Activated naive CD4-positive, alpha-beta T cell treated with anti-CD3 and anti-CD28 coated beads for 36 hours (primary cell): ENCODE results near the gene RAMP2. TPM values are rescaled to one million over a fixed set of nuclear protein-coding genes. Genes with fewer than 3 reads are reported as not detected.
A peak's percentile ranks its signal among the peaks of the same experiment; 100 is the strongest.

Experiments used
- CTCF ChIA-PET: fragments of 350-600 bp; sonication (Branson Sonifier 250); formaldehyde crosslinking; loops from one replicate; lab custom pipeline; 2021; ENCODE audit warnings: antibody characterized with exemption; lab: Charles Lee
- DNase-seq: peaks from one replicate; pipeline ENCODE4 v3.0.0-alpha.2; 2020
- H3K27ac Mint-ChIP-seq: one replicate; pipeline ENCODE4 v1.8.0; 2021; ENCODE audit warnings: mild to moderate bottlenecking, mixed read lengths
- H3K27me3 Mint-ChIP-seq: one replicate; pipeline ENCODE4 v1.8.0; 2021; ENCODE audit warnings: low read depth, mixed read lengths
- H3K36me3 Mint-ChIP-seq: one replicate; pipeline ENCODE4 v1.8.0; 2021; ENCODE audit warnings: low read depth, mixed read lengths
- H3K4me1 Mint-ChIP-seq: one replicate; pipeline ENCODE4 v1.8.0; 2021; ENCODE audit warnings: low read depth, mixed read lengths
- H3K4me3 Mint-ChIP-seq: one replicate; pipeline ENCODE4 v1.8.0; 2021; ENCODE audit warnings: mild to moderate bottlenecking, moderate library complexity, mixed read lengths
- H3K9me3 Mint-ChIP-seq: one replicate; pipeline ENCODE4 v1.8.0; 2021; ENCODE audit warnings: mixed read lengths
- intact Hi-C: fragments of 100-400 bp; cut with micrococcal nuclease; formaldehyde crosslinking; loops from one replicate; pipeline ENCODE4 v1.15.1; 2023
- total RNA-seq, 2 experiments: library from RNA; stranded (reverse); gene quantifications; one replicate each; pipeline ENCODE4 v1.2.3, GENCODE V29; 2021

Gene RAMP2
- total RNA-seq, 2 experiments from 2014 or later = not detected

DNA sequence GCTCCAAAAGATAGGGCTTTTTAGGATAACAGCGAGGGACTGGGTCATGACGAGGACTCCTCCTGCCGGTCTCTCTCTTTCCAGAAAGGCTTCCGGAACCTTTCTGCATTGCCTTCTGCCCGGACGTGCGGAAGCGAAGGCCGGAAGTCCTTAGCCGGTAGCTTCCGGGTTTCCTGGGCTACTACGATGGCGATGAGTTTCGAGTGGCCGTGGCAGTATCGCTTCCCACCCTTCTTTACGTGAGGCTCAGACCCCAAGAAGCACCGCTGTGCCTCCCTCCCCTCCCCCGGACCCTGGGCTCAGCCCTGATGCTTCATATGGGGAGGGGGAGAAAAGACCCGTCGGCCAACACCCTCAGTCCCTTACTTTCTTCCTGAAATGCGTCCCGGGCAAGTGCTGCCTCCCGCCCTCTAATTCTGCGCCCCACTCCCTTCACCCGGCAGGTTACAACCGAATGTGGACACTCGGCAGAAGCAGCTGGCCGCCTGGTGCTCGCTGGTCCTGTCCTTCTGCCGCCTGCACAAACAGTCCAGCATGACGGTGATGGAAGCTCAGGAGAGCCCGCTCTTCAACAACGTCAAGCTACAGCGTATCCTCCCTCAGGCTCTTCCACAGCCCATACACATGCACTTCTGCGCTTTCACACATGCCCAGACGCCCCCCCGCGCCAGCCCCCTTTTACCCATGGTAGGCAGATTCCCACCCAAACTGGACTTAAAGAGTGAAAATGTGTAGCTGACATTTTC, 12.4 kb downstream of the RAMP2 start, which contains the start of gene VPS25:
TSS of gene VPS25 (plus strand) at position 160 of the 746 bp plus-strand sequence. CDS start at position 187, 27 bp downstream.
- Mint-ChIP-seq H3K36me3 (peaks cover 30% of the 10 kb centered on the region), H3K4me3 (peak within 1 kb of the TSS; percentile 99), H3K9me3 (no peaks in the 10 kb centered on the region)

DNA sequence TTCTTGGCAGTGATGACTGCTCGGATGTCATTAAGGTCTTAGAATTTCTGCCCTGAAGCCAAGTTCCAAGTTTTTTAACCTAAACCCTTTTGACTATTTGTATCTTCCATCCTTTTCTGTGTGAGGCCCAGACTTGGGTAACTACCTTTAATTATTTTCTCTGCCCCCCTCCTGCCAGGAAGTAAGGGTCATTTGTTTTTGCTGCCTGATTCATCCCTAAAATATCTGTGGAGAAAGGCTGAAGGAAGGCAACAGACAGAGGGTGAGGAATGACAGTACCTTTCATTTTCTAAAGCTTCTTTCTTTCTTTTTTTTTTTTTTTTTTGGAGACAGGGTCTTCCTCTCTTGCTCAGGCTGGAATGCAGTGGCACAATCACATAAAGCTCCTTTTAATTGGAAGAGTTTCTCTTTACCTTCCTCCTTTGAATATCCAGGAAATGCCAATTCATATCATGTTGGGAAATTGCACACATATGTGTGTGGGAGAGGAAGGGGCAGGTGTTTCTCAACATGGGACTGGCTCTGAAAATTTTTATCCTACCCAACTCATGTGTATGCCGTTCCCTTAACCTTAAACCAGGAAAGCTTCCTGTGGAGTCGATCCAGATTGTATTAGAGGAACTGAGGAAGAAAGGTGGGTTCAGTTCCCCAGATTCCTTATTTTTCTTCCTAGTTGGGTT, 13.2 kb downstream of the RAMP2 start:
- no peaks in the 10 kb centered on the region for H3K27me3 Mint-ChIP-seq
- intact Hi-C loops = no loop called here
- CTCF ChIA-PET = interaction anchor here (0.6 to 2.5 kb wide), 6 partner anchors 11 to 196 kb away, joined by 3 to 11 read pairs (median 8); partner anchors contain the start of genes BECN1, PSMC3IP and RAMP2

More for the DNA sequence above, 12.4 kb downstream of the RAMP2 start, which contains the start of gene VPS25:
- CTCF ChIA-PET = interaction anchor here (0.6 to 2.5 kb wide), 8 partner anchors 10 to 195 kb away, joined by 3 to 11 read pairs (median 6); partner anchors contain the start of genes BECN1, PSMC3IP and RAMP2
- intact Hi-C loops = no loop called here
- H3K27me3 Mint-ChIP-seq = no peaks in the 10 kb centered on the region
- peak; percentile 84 for DNase-seq
- H3K4me1 Mint-ChIP-seq = peaks cover 25% of the 10 kb centered on the region
- H3K27ac Mint-ChIP-seq = peak within 1 kb of the TSS; percentile 92

DNA sequence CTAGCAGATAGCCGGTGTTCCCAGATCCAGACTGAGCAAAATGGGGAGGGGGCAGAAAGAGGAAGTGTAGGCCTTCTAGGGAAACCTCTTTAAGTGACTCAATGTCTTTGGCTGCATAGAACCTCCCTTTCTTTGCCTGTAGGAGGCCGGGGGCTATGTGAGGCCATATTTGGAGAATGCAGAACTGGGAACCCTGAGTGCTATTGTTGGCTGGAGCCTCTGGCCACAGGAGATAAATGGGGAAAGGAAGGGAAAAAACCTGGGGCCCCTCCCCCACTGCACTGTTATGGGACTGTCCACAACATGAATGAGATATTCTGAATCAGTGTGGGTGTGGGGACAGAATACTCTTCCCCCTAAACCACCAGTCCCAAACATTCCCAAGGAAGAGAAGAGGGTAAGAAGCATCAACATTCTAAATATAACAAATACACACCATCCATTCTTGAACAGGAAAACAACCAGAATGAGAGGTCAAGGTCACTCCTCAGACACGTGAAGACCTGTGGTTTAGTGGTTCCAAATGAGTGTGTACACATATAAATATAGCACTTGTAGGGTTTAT, 14.6 kb downstream of the RAMP2 start:
- Mint-ChIP-seq H3K9me3 (no peaks in the 10 kb centered on the region), H3K27me3 (no peaks in the 10 kb centered on the region), H3K4me1 (peaks cover 25% of the 10 kb centered on the region), H3K36me3 (peaks cover 38% of the 10 kb centered on the region), H3K27ac (no peak overlapping the region), H3K4me3 (no peak overlapping the region)
- intact Hi-C loops = no loop called here
- no peak for DNase-seq
- CTCF ChIA-PET = interaction anchor here (0.6 kb wide), 1 partner anchor 692 kb away, joined by 4 read pairs; no protein-coding TSS in a partner anchor

More for the DNA sequence above, 13.2 kb downstream of the RAMP2 start:
- Mint-ChIP-seq H3K4me3 (peak overlapping the region; percentile 99), H3K27ac (peak overlapping the region; percentile 92), H3K9me3 (no peaks in the 10 kb centered on the region), H3K4me1 (peaks cover 25% of the 10 kb centered on the region), H3K36me3 (peaks cover 31% of the 10 kb centered on the region)
- no peak for DNase-seq

GRCh38 chr17:42778570-42778969, 17.5 kb downstream of the RAMP2 start:
- Mint-ChIP-seq H3K9me3 (no peaks in the 10 kb centered on the region), H3K27ac (no peak overlapping the region), H3K36me3 (peaks cover 35% of the 10 kb centered on the region), H3K4me3 (no peak overlapping the region), H3K27me3 (peaks cover 25% of the 10 kb centered on the region), H3K4me1 (peaks cover 25% of the 10 kb centered on the region)
- intact Hi-C loops = no loop called here
- CTCF ChIA-PET = no interaction called here
- no peak for DNase-seq

- no peak overlapping the region for H3K27ac Mint-ChIP-seq
- intact Hi-C loops = no loop called here
- CTCF ChIA-PET = no interaction called here
- H3K4me1 Mint-ChIP-seq = peaks cover 21% of the 10 kb centered on the region
- peaks cover 32% of the 10 kb centered on the region for H3K27me3 Mint-ChIP-seq
- H3K4me3 Mint-ChIP-seq = no peak overlapping the region
- DNase-seq = no peak
- H3K9me3 Mint-ChIP-seq = no peaks in the 10 kb centered on the region
- H3K36me3 Mint-ChIP-seq = peaks cover 30% of the 10 kb centered on the region
Observed at GRCh38 chr17:42779304-42779935, 18.4 kb downstream of the RAMP2 start.

DNA sequence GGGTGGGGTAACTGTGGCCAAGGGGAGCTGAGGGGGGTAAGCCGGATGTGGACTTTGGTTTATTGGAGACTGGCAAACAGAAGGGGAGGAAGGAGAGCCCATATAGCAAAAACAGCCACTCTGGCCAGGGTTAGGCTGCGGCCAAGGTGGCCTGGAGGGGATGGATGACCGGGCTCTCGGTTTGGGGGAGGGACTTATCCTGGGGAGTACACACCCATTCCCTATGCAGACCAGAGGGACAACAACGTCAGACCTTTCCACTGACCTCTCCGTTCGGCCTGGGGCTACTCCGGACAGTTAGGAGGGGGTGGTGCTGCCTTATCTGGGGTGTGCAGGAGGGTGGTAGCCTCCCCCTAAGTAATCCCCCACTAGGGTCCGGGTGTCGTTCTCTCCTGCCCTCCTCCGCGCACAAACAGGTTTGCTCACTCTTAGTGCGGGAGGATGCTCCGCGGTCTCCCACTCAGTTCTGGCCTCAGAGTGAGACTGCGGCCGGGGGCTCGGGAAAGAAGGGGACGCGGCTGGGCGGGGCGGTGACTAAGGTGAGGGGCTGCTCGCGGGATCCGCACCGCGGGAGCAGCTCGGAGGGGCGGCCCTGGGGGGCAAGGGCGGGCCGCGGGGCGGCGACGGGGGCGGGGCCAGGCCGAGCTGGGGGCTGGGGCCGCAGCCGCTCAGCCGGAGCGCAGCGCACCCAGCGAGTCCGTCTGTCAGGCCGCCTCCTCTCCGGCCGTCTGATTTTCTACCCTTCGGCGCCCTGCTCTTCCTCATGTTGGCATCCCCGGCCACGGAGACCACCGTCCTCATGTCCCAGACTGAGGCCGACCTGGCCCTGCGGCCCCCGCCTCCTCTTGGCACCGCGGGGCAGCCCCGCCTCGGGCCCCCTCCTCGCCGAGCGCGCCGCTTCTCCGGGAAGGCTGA, 19.2 kb downstream of the RAMP2 start, which contains the start of gene WNK4:
TSS of gene WNK4 (plus strand) at position 675 of the 915 bp plus-strand sequence. CDS start at position 764, 89 bp downstream.
- H3K4me3 Mint-ChIP-seq = no peak within 1 kb of the TSS
- H3K9me3 Mint-ChIP-seq = no peaks in the 10 kb centered on the region
- DNase-seq = no peak
- CTCF ChIA-PET = interaction anchor here (1.0 kb wide), 1 partner anchor 41 kb away, joined by 3 read pairs; no protein-coding TSS in a partner anchor
- peaks cover 26% of the 10 kb centered on the region for H3K36me3 Mint-ChIP-seq
- H3K4me1 Mint-ChIP-seq = peaks cover 24% of the 10 kb centered on the region
- H3K27me3 Mint-ChIP-seq = peaks cover 39% of the 10 kb centered on the region
- H3K27ac Mint-ChIP-seq = no peak within 1 kb of the TSS
- intact Hi-C loops = no loop called here

DNA sequence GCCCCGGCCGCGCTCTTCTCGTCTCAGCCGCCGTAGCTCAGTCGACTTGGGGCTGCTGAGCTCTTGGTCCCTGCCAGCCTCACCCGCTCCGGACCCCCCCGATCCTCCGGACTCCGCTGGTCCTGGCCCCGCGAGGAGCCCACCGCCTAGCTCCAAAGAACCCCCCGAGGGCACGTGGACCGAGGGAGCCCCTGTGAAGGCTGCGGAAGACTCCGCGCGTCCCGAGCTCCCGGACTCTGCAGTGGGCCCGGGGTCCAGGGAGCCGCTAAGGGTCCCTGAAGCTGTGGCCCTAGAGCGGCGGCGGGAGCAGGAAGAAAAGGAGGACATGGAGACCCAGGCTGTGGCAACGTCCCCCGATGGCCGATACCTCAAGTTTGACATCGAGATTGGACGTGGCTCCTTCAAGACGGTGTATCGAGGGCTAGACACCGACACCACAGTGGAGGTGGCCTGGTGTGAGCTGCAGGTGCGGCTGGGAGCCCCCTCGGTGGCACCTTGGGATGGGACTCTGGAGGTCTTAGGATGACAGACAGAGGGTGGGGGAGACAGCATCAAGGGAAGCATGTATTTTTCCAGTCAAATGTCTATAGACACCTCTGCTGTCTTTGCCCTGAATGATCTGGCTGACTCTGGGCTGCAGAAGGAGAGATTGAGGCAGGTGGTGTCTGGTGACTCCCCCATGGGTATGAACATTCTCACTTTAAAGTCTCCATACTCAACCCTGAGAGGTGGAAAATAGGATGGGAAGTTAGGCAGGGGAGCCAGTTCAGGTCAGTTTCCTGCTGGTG, 20.0 kb downstream of the RAMP2 start:
- CTCF ChIA-PET = interaction anchor here (1.0 kb wide), 1 partner anchor 41 kb away, joined by 3 read pairs; no protein-coding TSS in a partner anchor
- peaks cover 47% of the 10 kb centered on the region for H3K27me3 Mint-ChIP-seq
- DNase-seq = no peak
- peaks cover 19% of the 10 kb centered on the region for H3K36me3 Mint-ChIP-seq
- H3K4me1 Mint-ChIP-seq = peaks cover 29% of the 10 kb centered on the region
- no peak overlapping the region for H3K4me3 Mint-ChIP-seq
- intact Hi-C loops = no loop called here
- H3K27ac Mint-ChIP-seq = no peak overlapping the region
- no peaks in the 10 kb centered on the region for H3K9me3 Mint-ChIP-seq

- CTCF ChIA-PET = interaction anchor here (0.8 kb wide), 1 partner anchor 101 kb away, joined by 3 read pairs; no protein-coding TSS in a partner anchor
Observed at GRCh38 chr17:42781639-42782165, 20.7 kb downstream of the RAMP2 start.

GRCh38 chr17:42782166-42783061, 21.4 kb downstream of the RAMP2 start:
- Mint-ChIP-seq H3K27ac (no peak overlapping the region), H3K4me3 (no peak overlapping the region), H3K36me3 (peaks cover 12% of the 10 kb centered on the region), H3K27me3 (peaks cover 56% of the 10 kb centered on the region), H3K4me1 (peaks cover 29% of the 10 kb centered on the region), H3K9me3 (no peaks in the 10 kb centered on the region)
- DNase-seq = no peak
- CTCF ChIA-PET = interaction anchor here (0.5 to 0.8 kb wide), 2 partner anchors 24 to 102 kb away, joined by 3 to 5 read pairs; no protein-coding TSS in a partner anchor
- intact Hi-C loops = no loop called here

More at GRCh38 chr17:42781639-42782165, 20.7 kb downstream of the RAMP2 start:
- Mint-ChIP-seq H3K27ac (no peak overlapping the region), H3K4me1 (peaks cover 29% of the 10 kb centered on the region), H3K27me3 (peaks cover 52% of the 10 kb centered on the region), H3K9me3 (no peaks in the 10 kb centered on the region), H3K36me3 (peaks cover 15% of the 10 kb centered on the region), H3K4me3 (no peak overlapping the region)
- intact Hi-C loops = no loop called here
- no peak for DNase-seq
